Left lung (tissue), 10 donors: ENCODE data around the gene TIRAP. TPM values are rescaled to one million over a fixed set of nuclear protein-coding genes. Genes with fewer than 3 reads are reported as not detected.
A peak's percentile ranks its signal among the peaks of the same experiment; 100 is the strongest.

Experiments used
- ATAC-seq: fragments of 200-7000 bp; cut with Tn5 transposase; one replicate; pipeline ENCODE4 v1.9.1; 2020; ENCODE audit warnings: moderate library complexity
- DNase-seq, 4 donors: peaks; one replicate each; pipeline ENCODE4 v3.0.0-alpha.2; 2013 to 2020
- H3K27ac ChIP-seq, 2 donors: fragments of 200-600 bp; sonication (generic) in 1 of 2; one replicate each; pipeline versions ENCODE4 v1.5.0 to v1.8.0; 2020 to 2021
- H3K27me3 ChIP-seq, 2 donors: fragments of 200-600 bp; sonication (generic) in 1 of 2; one replicate each; pipeline versions ENCODE4 v1.5.0 to v1.8.0; 2020 to 2021
- H3K36me3 ChIP-seq, 2 donors: fragments of 200-600 bp; sonication (generic) in 1 of 2; one replicate each; pipeline versions ENCODE4 v1.5.0 to v1.8.0; 2020 to 2021
- H3K4me1 ChIP-seq, 2 donors: fragments of 200-600 bp; one replicate each; pipeline ENCODE4 v1.8.0; 2021
- H3K4me3 ChIP-seq, 2 donors: fragments of 200-600 bp; sonication (generic) in 1 of 2; one replicate each; pipeline versions ENCODE4 v1.5.0 to v1.8.0; 2020 to 2021; ENCODE audit warnings: mild to moderate bottlenecking in 1 of 2
- H3K9me3 ChIP-seq, 2 donors: fragments of 200-600 bp; sonication (generic) in 1 of 2; one replicate each; pipeline versions ENCODE4 v1.5.0 to v1.8.0; 2020 to 2021
- intact Hi-C, 2 donors: fragments of 100-400 bp; cut with DNase I; formaldehyde crosslinking; loops; one replicate each; pipeline versions ENCODE4 v1.11.2 to v1.14.2; 2022
- polyA plus RNA-seq, 6 donors: library from polyadenylated mRNA; unstranded; fragments of 120-200 nt; gene quantifications; one replicate each; pipeline ENCODE4 v1.2.1, GENCODE V29; 2013; ENCODE audit not compliant: insufficient read length in 6 of 6
- total RNA-seq, 2 donors: library from RNA; stranded (reverse); fragmentation: NEBNext Ultra II Directional; extraction: Animal tissue kit (Norgen Biotek cat#: 25700); gene quantifications; one replicate each; pipeline ENCODE4 v1.2.1, GENCODE V29; 2021
- TF ChIP-seq, protein P1 (sequence below), 2 donors: fragments of 200-600 bp; sonication (generic) in 1 of 2; IDR thresholded peaks; one replicate each; pipeline versions ENCODE4 v1.5.0 to v1.8.0; 2021; ENCODE audit warnings: antibody characterized with exemption in 2 of 2
- donor health status: DM: no; HTN: yes; CAD: no.
- donor health status: DM: no; HTN: no; CAD: no.

Gene TIRAP
- total and polyA plus RNA-seq, 8 donors: 8.5 to 21.0 (median 19.2) TPM

GRCh38 chr11:126293726-126294125 is 10.8 kb downstream of the TIRAP start:
- Histone ChIP-seq H3K36me3 (peaks cover 0 to 78% of the 10 kb centered on the region in 2 donors), H3K4me3 (no peak overlapping the region), H3K27me3 (no peaks in the 10 kb centered on the region), H3K27ac (no peak overlapping the region), H3K9me3 (no peaks in the 10 kb centered on the region), H3K4me1 (peaks cover 0 to 4% of the 10 kb centered on the region in 2 donors)
- no peak for DNase-seq
- TF ChIP-seq, protein P1, sequence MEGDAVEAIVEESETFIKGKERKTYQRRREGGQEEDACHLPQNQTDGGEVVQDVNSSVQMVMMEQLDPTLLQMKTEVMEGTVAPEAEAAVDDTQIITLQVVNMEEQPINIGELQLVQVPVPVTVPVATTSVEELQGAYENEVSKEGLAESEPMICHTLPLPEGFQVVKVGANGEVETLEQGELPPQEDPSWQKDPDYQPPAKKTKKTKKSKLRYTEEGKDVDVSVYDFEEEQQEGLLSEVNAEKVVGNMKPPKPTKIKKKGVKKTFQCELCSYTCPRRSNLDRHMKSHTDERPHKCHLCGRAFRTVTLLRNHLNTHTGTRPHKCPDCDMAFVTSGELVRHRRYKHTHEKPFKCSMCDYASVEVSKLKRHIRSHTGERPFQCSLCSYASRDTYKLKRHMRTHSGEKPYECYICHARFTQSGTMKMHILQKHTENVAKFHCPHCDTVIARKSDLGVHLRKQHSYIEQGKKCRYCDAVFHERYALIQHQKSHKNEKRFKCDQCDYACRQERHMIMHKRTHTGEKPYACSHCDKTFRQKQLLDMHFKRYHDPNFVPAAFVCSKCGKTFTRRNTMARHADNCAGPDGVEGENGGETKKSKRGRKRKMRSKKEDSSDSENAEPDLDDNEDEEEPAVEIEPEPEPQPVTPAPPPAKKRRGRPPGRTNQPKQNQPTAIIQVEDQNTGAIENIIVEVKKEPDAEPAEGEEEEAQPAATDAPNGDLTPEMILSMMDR (IDR thresholded peaks at IDR 0.05): no peak
- ATAC-seq: no peak
- intact Hi-C loops: no loop called here

DNA sequence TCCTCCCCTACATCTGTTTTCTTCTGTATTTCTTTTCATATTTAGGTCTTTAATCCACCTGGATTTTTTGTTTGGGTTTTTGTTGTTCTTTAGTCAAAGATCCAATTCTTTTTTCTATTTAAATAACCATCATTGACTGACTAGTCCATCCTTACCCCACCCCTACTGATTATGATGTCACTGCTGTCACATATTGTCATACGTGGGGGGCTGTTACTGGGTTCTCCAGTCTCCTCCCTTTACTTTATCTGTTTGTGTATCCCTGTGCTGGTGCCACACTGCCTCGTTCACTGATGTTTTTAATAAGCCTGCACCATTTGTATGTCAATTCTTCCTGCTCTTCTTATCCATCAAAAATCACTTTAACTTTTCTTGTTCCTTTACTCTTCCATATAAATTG is 14.1 kb downstream of the TIRAP start:
- peaks cover 0 to 60% of the 10 kb centered on the region in 2 donors for H3K36me3 ChIP-seq
- H3K27ac ChIP-seq: no peak overlapping the region
- no peak overlapping the region for H3K4me3 ChIP-seq
- H3K27me3 ChIP-seq: no peaks in the 10 kb centered on the region
- H3K9me3 ChIP-seq: no peaks in the 10 kb centered on the region
- intact Hi-C loops: no loop called here
- TF ChIP-seq, protein P1 (IDR thresholded peaks at IDR 0.05): no peak
- DNase-seq: no peak
- H3K4me1 ChIP-seq: peaks cover 0 to 4% of the 10 kb centered on the region in 2 donors
- no peak for ATAC-seq

DNA sequence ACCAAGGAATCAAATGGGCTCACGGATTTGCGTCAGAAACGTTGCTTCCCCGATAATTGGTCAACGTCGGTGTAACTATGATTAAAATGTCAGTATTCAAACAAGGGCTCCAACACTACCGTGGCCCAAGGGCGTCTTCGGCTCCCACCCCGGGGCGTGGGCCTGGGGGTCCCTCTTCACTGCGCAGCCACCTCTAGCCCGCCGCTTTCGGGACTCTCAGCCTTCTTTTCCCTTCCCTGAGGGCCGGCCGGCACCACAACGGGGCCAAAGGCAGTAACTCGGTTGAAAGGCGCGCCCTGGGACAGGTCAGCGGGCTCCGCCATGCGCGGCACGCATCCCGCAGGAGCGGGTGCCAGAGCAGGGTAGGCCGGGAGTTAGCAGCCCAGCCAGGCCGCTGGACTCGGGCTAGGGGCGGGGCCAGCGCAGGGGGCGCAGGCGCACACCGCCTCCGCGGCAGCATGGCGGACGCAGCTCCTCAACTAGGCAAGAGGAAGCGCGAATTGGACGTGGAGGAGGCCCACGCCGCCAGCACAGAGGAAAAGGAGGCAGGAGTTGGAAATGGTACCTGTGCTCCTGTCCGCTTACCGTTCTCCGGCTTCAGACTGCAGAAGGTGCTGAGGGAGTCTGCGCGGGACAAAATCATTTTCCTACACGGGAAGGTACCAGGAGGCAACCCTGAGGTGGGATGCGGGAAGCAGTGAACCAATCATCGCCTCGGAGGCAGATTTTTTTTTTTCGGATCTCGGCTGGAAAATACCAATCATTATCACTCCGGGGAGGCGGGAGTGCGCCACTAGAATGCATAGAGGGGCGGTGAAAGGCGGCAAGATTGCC is 20.9 kb downstream of the TIRAP start, which contains the start of gene DCPS:
TSS of gene DCPS (plus strand) at position 438 of the 834 bp plus-strand sequence. CDS start at position 459, 21 bp downstream.
- Histone ChIP-seq H3K4me1 (peaks cover 5 to 24% of the 10 kb centered on the region in 2 donors), H3K36me3 (peaks cover 0 to 11% of the 10 kb centered on the region in 2 donors), H3K9me3 (no peaks in the 10 kb centered on the region), H3K4me3 (peak within 1 kb of the TSS; percentile 56 to 64), H3K27ac (peak within 1 kb of the TSS; percentile 88 to 91), H3K27me3 (no peaks in the 10 kb centered on the region)
- TF ChIP-seq, protein P1 (IDR thresholded peaks at IDR 0.05): no peak
- DNase-seq (peak; percentile 91 to 99 (median 94)), ATAC-seq (peak; percentile 100)
- intact Hi-C loops: no loop called here

GRCh38 chr11:126304457-126305075 is 21.7 kb downstream of the TIRAP start:
- DNase-seq (no peak), ATAC-seq (peak; percentile 6)
- Histone ChIP-seq H3K4me3 (peak overlapping the region; percentile 56 to 64), H3K27me3 (no peaks in the 10 kb centered on the region), H3K9me3 (no peaks in the 10 kb centered on the region), H3K4me1 (peaks cover 5 to 24% of the 10 kb centered on the region in 2 donors), H3K27ac (peak overlapping the region; percentile 88 to 91), H3K36me3 (peaks cover 0 to 9% of the 10 kb centered on the region in 2 donors)
- intact Hi-C loops: no loop called here
- TF ChIP-seq, protein P1 (IDR thresholded peaks at IDR 0.05): no peak

GRCh38 chr11:126305699-126306098 is 22.8 kb downstream of the TIRAP start:
- intact Hi-C loops: no loop called here
- no peak for DNase-seq
- no peak overlapping the region for H3K27ac ChIP-seq

More at GRCh38 chr11:126305699-126306098, 22.8 kb downstream of the TIRAP start:
- Histone ChIP-seq H3K27me3 (no peaks in the 10 kb centered on the region), H3K4me1 (peaks cover 5 to 32% of the 10 kb centered on the region in 2 donors), H3K9me3 (no peaks in the 10 kb centered on the region), H3K36me3 (peaks cover 0 to 7% of the 10 kb centered on the region in 2 donors), H3K4me3 (no peak overlapping the region)
- TF ChIP-seq, protein P1 (IDR thresholded peaks at IDR 0.05): no peak
- no peak for ATAC-seq
